OCI-LY3 (cell line): ENCODE data around the gene CCDC137.

Experiments
- EZH2phosphoT487 ChIP-seq: fragments of 200-600 bp; shearing (Covaris generic); IDR thresholded peaks from 2 replicates; pipeline ENCODE4 v1.6.1; 2018; ENCODE audit warnings: antibody characterized with exemption, mixed run types, low read depth
- TF ChIP-seq, protein P1 (sequence below): fragments of 200-600, 300-600 bp; sonication (generic); IDR thresholded peaks from 2 replicates; pipeline ENCODE4 v1.5.1; 2014; ENCODE audit warnings: antibody characterized with exemption, low read length, low read depth

DNA sequence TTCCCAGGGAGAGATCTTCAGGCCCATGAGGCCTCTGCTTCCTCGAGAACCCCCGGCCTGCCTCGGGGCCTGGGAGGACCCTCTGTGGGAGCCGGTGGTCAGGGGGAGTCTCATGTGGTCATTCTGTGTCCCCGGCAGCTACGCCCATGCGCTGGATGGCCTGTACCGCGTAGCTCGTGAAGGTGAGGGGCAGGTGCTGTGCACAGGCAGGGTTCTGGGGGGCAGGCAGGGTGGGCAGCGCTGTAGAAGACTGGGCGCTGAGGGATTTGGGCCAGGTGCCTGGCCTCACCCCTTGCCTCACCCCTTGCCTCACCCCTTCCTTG, 50.1 kb downstream of the CCDC137 start:
- TF ChIP-seq, protein P1, sequence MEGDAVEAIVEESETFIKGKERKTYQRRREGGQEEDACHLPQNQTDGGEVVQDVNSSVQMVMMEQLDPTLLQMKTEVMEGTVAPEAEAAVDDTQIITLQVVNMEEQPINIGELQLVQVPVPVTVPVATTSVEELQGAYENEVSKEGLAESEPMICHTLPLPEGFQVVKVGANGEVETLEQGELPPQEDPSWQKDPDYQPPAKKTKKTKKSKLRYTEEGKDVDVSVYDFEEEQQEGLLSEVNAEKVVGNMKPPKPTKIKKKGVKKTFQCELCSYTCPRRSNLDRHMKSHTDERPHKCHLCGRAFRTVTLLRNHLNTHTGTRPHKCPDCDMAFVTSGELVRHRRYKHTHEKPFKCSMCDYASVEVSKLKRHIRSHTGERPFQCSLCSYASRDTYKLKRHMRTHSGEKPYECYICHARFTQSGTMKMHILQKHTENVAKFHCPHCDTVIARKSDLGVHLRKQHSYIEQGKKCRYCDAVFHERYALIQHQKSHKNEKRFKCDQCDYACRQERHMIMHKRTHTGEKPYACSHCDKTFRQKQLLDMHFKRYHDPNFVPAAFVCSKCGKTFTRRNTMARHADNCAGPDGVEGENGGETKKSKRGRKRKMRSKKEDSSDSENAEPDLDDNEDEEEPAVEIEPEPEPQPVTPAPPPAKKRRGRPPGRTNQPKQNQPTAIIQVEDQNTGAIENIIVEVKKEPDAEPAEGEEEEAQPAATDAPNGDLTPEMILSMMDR, result no peak
- no peak for TF ChIP-seq EZH2phosphoT487
